Medulla oblongata (tissue), 1 donor: ENCODE measurements around the gene AKAP6.
A peak's percentile ranks its signal among the peaks of the same experiment; 100 is the strongest.

ENCODE experiments used
- DNase-seq: peaks from one replicate; pipeline ENCODE4 v3.0.0-alpha.2; 2015; ENCODE audit errors: extremely low spot score

The AKAP6 gene

DNA sequence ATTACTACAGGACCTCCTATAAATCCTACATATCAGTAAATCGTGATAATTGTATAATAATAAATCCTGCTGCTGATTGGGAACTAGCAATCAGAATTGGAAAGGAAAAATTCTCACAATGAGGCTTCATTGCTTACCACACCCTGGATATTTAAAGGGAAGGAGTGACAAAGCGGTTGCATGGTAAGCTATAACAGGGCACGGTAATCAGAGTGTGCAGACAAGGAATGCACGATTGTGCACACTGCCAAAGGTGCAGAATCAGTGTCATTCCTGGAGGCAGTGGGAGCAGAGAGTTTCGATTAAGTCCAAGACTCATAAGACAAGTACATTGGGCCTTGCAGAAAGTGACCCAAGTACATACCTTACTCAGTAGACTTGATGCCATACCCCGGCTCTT lies 332.1 kb downstream of the AKAP6 start:
- no peak for DNase-seq

DNA sequence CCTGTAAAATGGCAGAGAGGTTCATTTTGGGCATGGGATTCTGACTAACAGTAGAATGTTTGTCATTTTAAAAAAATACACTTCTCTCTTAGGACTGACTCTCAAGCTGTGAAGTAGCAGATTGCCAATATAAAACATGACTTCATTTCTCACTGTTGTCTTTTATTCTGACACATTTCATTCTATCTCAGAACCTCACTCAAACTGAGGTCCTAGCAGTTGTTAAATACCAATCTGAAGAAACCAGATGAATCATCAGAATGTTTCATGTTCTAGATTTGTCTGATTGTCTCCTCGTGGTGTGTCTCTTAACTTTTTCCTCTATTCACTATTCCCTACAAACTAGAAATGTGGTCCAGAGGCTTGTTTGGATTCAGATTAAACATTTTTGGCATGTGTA lies 333.1 kb downstream of the AKAP6 start:
- no peak for DNase-seq

DNA sequence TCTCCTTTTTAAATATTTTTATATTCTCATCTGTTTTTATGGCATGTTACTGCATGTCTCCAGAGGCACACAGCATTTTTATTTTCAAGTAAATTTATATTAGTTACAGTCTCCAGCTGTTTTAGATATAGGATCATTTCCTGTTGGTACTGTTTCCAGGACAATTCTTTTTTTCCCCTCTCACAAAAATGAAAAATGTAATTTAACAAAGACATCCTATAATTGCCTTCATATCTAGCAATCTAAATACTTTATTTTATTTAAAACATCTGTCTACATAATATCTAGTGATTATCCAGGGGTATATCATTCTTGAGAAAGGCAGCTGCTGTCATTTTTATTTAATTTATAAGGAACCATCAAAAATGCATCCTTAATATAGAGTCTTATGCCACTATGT lies 337.2 kb downstream of the AKAP6 start:
- DNase-seq, result no peak

DNA sequence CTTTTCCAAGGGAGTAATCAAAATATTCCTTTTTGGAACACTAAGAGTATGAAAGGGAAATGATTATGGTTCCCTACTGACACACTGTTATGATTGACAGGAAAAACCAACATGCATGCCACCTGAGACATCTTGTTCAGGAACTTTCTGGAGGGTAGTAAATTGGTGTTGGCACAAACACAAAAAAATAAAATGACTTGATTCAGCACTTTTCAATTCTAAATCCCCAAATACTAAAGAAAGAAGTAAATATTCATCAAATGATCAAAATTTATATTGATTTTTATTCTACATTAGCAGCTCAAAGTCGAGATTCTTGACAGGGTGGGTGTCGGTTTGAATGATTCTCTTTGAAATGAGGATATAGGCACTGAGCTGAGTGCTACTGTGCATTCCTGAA lies 338.2 kb downstream of the AKAP6 start:
- no peak for DNase-seq

DNA sequence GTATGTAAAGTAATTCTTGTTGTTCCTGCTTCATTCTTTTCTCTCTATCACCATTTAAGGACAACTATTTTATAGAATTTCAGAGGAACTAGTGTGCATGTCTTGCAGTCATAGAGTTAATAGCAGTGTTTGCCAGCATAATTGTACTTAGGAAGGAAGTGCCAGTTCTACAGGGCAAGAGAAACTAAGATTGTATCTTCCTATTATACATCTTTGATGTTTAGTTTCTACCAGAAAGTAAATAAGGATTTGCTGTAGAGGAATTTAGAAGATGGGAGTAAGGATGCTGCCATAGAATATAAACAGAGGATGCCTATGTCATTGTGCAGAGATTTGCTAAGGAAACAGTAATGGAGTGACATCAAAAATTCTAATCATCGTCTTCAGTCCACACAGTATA lies 338.7 kb downstream of the AKAP6 start:
- no peak for DNase-seq

DNA sequence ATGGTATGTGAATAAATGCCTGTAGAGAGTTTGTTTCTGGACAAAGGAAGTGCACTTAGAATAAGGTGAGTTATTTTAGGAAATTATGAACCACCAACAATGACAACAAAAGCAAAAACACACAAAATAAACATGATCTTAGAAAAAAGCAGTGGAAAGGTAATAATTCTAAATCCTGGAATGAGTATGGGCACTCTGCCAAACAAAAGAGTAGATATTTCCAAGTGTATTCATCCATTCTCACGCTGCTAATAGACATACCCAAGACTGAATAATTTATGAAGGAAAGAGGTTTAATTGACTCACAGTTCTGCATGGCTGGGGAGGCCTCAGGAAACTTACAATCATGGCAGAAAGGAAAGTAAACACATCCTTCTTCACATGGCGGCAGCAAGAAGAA lies 340.3 kb downstream of the AKAP6 start:
- DNase-seq, result no peak

DNA sequence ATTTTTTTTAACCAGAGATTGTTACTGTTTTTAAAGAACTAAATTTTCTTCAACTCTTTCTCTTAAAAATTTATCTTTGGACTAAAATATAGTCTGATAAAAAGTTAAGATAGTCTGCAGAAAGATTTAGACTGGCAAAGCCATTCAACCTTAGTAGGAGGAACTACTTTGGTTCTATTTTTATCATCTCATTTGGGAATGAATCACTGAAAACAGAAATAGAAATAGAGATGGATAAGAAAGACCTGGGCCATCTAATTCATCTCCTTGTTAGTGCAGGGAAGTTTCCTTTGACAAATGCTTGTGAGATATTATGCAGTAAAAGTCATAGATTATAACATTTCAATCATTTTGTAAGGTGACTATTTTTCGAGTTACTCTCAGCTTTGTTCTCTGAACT lies 346.3 kb downstream of the AKAP6 start:
- no peak for DNase-seq

DNA sequence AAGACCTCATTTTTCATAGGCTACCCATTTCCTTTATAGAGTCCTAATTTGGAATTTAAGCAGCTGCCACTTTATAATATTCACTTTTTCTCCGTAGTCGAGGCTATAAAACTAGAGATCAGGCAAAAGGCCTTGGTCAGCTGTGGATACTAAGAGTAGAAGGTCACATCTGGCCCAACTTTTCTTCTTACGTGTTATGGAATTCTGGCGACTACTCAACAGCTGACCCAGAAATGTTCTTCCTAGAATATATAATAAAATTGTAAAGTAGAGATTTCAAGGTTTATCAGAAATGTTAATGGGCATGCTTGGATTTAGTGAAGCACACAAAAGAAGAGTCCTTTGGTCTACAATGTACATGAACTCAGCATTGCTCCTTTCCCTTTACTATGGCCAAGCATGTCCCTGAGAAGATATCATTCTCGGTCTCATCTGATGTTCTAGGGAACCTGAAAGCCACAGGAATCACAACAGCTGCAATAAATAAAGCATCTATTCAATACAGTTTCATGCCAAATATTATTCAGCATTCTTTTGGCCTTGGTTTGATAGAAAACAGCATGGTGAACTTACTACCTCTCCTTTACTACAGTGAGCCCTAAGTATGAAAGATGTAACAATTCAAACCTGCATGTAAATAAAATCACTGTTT lies 348.2 kb downstream of the AKAP6 start:
- no peak for DNase-seq

DNA sequence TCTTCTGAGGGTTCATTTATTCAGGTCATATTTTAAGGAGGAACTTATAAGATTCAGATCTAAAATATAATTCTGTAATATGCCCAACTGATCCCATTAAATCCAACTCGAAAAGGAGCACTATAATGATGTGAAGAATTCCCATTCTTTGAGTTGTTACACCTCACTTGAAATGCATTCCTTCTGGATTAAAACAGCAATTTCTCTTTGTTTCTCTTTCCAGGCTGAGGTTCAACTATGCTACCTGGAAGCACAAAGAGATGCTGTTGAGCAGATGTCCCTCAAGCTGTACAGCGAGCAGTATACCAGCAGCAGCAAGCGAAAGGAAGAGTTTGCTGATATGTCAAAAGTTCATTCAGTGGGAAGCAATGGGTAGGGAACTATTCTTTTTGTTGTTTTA lies 349.0 kb downstream of the AKAP6 start:
- no peak for DNase-seq

DNA sequence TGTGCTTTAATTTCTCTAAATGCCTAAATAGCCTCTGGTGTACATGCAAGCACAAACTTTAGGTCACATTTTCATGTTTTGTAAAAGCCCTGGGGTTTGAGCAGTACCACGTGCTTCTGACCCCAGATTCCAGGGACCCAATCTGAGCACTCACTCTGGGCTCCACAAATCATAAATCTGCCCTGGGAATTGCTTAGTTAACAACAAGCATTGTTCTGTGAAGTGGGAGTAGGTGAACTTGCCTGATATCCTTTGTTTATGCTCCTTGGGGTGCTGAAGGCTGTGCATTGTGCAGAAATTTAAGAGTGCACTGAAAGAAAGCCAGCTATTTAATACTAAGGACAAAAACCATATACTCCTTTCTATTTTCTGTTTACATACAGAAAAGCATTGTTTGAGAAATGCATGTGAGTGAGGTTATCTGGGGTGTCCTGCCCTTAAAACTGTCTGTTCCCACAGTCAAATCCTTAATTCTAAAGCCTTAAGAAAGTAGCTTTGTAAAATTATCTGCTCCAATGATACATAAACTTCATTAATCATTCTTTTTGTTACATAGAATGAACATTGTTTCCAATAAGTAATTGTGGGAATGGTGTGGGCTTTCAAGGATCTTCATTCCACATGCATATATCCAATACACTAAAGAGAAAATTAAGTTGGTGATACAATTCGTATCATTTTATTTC lies 351.0 kb downstream of the AKAP6 start:
- no peak for DNase-seq

DNA sequence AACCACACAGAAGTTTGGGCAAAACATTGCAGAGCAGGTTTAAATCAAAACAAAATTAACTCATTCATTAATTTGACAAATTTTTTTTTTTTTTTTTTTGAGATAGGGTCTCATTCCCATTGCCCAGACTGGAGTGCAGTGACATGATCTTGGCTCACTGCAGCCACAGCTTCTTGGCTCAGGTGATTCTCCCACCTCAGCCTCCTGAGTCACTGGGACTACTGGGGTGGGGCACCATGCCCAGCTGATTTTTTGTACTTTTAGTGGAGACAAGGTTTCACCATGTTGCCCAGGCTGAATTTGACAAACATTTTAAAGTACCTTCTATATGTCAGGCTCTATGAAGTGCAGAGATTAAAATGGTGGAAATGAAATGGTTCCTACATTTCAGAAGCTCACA lies 352.5 kb downstream of the AKAP6 start:
- DNase-seq, result no peak

DNA sequence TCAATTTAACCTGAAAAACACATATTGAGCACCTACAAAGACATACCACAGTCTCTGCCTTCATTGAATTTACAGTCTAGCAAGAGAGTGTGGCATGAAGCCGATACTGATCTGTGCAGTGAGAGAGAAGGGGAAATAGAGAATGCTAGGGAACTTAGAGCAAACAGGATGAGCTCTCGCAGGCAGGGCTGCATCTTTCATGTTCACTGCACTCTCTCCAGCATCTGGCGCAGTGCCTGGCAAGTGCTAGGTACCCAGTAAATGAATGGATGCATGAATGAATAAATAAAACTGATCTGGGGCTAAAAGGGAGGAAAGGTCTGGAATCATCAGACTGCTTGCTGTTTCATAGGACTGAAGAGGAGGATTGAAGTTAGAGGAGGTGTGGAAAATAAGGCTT lies 353.1 kb downstream of the AKAP6 start:
- peak; percentile 57 for DNase-seq

DNA sequence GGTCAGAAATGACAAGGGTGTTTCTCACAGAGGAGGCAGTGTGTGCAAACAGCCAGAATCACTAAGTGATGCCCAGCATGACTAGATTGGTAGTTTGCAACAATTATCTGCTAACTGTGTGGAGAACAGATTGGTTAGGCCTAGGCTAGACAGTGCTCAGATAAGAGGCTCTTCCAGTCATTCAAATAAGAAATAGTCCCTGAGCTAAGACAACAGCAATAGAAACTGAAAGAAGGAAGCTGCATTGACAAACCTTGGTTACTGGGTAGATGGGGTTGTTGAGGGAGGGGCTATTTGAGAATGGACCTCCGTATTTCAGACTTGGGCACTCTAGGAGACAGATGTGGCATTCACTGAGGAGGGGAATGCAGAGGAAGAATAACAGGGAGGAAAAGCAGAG lies 354.6 kb downstream of the AKAP6 start:
- DNase-seq, result no peak

DNA sequence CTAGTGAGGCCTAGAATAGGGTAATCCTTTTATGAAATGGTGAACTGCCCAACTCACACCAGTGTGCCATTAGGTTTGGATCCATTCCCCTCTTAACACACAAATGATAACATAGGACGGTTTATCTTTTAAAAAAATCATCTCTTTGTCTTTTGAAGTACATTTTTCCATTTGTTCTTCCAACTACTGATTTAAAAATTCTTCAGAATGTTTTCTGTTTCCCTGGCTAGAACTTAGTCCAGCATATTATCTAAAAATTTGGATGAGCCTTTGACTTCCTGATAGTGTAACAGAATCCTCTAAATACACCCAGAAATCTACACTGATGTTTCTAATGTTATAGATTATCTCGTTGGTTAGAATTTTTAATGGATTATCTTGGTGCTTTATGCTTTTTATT lies 359.8 kb downstream of the AKAP6 start:
- no peak for DNase-seq

DNA sequence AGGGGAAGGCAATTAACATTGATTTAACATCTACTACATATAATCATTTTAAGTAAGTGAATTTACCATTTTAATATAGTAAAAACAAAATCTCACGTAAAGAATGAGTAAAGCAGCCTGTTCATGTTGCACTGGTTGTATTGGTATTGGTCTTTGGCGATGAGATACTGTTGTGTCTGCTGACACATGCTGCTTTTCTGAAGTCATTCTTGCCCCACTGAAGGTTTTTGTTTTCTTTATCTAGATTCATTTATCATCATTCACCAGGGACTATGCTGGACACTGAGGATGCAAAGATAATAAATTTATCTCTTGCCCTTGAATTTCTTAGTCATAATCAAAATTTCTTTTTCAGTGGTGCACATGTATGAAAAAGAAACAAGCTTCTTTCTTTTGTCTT lies 363.3 kb downstream of the AKAP6 start:
- no peak for DNase-seq

DNA sequence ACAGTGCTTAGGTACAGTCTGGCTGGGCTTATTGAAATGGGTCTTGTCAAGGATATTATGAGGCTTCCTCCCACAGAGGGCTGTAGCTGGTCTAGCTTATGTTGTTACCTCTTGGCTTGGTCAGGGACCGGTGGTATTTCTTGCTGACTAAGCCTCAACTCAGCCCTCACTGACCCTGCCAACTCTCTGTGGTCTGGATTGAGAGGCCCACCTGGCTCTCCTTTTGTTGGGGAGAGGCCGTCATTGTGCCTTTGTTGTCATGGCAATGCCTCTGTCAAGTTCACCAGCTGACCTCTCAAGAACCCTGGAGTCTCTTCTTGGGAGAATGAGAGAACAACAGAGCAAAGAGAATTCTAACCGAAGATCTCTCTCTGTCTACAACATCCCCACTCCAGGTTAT lies 364.0 kb downstream of the AKAP6 start:
- no peak for DNase-seq

DNA sequence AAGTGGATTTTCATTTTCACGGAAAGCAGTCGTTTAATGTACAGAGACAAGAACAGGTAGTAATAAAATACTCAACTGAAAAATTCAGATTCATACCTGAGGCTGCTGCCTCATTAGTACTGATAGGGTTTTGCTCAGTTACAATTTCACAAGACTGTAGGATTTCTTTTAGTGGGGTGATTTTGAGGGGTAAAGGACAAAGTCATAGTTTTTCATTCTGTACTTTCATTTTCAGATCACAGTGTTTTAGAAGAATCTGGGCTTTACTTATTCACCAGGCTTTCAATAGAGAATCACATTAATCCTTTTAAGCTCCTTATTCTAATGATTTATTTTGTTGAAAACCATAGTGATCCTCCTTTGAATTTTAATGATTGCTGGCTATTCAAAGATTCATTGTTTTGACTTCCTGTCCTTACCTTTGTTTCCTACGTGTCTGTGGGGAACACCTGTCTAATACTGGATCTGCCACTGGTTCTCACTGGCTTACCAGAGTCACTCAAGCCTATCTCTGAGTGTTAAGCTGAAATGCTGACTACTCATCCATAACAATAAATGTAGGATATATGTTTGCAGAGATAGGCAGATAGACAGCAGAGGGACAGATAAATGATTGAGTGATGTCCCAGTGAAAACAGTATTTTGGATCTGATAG lies 365.8 kb downstream of the AKAP6 start:
- no peak for DNase-seq

DNA sequence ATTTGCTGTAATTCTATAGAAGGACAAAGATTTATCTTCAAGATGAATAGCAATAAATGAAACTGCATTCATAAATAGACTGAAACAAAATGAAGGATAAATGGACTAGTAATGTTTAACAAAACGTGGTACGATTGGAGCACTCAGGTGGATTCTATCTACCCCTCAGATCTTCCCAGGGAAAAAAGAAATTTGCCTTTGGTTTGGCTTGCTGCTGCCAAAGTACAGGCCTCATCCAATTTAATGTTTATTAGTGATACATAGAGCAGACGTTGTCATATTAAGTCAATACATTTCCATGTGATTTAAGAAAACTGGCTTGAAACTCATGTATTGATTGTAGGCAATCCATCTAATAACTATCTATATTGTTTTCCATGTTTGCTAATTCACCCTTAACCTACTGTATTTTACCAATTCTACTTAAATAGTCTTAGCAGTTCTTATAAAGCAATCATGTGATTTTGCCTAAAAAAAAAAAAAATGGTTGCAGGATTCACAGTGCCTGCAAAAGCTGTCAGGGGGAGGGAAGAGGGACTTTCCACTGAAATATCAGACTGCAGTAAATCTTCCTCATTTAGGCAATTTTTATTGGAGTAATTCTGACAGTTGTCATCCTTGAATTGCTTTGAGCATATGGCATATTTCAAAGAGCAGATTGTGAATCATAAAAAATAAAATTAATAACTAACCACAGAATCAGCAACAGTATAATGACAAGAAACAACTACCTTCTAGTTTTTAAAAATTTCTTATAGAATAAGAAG lies 367.4 kb downstream of the AKAP6 start:
- no peak for DNase-seq

DNA sequence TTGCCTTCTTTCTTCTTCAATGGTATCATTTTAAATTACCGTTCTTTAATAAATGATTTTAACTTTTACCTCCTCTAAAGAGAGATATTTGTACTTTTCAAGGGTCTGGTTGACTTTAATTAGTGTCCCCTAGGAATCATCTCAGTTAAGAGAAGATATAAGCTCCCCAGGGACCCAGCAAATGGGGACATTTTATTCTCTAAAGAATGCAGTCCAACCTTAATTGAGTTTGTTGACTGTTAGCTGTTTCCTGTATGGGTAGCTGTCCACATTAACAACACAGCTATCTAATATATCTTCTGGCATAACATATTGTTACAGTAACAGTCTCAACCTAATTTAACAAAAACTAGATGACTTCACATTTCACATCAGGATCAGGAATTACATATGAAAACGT lies 368.0 kb downstream of the AKAP6 start:
- DNase-seq, result no peak

DNA sequence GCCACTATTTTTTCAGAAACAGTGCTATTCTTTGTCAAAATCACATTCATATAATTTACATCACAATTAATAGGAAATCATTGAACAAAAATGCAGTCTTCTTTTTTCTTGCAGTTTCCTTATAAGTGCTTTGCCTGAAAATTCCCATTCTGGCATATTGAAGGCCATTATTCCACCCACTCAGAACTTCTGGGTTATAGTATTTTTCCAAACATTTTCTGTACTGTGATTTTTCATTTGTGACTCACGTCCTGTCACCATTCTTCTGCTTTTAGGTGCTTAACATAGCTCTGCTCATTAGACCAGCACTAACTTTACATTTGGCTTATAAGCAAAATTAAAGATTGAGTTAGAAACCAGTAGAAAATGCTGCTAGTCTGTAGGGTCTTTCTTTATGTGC lies 368.6 kb downstream of the AKAP6 start:
- DNase-seq, result no peak

DNA sequence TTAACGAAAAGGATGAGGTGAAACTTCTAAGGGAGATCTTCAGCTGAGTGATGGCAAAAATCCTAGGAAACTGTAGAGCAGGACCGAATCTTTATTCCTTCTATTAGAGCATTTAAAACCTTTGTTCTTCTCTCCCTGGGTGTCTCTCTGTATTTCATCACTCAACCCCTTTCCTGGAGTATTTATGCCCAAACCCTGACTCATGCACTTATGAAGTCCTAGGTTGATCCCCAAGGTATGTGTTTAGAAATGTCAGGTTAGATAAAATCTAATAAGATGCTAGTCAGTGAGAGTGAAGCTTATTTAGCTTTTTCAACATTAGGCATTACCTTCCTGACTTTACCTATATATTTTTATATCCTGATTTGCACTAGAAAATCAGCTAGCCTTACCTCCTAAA lies 369.7 kb downstream of the AKAP6 start:
- no peak for DNase-seq

DNA sequence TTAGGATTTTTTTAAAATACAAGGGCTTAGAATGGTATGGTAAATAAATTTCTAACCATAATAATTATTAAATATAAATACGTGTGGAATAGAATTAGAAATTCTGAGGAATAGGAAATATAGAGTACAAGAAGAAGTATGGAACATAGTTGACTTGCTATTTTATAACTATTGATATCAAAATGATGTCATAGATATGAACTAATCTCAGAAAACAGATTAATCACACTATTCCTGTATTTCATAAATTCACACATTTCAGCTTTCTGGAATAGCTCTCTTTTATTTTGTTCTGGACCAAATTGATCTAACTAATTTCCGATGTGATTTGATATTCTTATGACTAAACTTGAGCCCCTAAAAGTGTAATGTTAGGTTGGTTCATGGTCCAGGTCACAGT lies 372.4 kb downstream of the AKAP6 start:
- no peak for DNase-seq

DNA sequence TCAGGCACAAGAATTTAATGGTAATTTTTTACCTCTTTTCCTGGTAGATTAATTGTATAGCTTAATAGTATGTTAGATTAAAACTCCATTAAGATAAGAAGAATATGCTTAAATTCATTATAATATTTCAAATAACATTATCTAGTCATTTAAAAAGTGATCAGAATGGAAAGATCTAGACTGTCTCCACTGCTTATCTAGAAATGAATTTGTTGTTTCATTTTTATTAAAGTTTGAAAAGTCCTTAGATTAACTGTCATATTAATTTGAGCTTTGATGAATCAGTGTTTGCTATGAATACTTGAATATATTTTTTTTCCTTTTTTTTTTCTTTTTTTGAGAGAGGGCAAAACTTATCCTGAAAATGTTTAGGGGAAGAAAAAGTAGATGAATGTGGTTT lies 373.0 kb downstream of the AKAP6 start:
- DNase-seq, result no peak
